ENCODE results near the gene TRERF1.

Gene TRERF1

GRCh38 chr6:42335896-42336295, 115.8 kb downstream of the TRERF1 start:
- DNase-seq (ENCODE audit: low read depth): no peak

- no peak for DNase-seq (ENCODE audit: low read depth)
Measured at GRCh38 chr6:42334870-42335269, 116.9 kb downstream of the TRERF1 start.

GRCh38 chr6:42333612-42334011, 118.1 kb downstream of the TRERF1 start:
- no peak for DNase-seq (ENCODE audit: low read depth)

GRCh38 chr6:42332916-42333315, 118.8 kb downstream of the TRERF1 start:
- DNase-seq (ENCODE audit: low read depth): no peak

- no peak for DNase-seq (ENCODE audit: low read depth)
Measured at GRCh38 chr6:42331019-42331418, 120.7 kb downstream of the TRERF1 start.

- DNase-seq (ENCODE audit: low read depth): no peak
Measured at GRCh38 chr6:42326248-42326647, 125.5 kb downstream of the TRERF1 start.

- peak; percentile 51 for DNase-seq (ENCODE audit: low read depth)
Measured at GRCh38 chr6:42324656-42325324, 126.9 kb downstream of the TRERF1 start.

GRCh38 chr6:42322676-42323075, 129.1 kb downstream of the TRERF1 start:
- no peak for DNase-seq (ENCODE audit: low read depth)

GRCh38 chr6:42321976-42322375, 129.8 kb downstream of the TRERF1 start:
- no peak for DNase-seq (ENCODE audit: low read depth)

- DNase-seq (ENCODE audit: low read depth): peak; percentile 70
Measured at GRCh38 chr6:42320762-42321161, 131.0 kb downstream of the TRERF1 start.

GRCh38 chr6:42318480-42318879, 133.2 kb downstream of the TRERF1 start:
- DNase-seq (ENCODE audit: low read depth): no peak

GRCh38 chr6:42316981-42317380, 134.7 kb downstream of the TRERF1 start:
- no peak for DNase-seq (ENCODE audit: low read depth)

- DNase-seq (ENCODE audit: low read depth): peak; percentile 97
Measured at GRCh38 chr6:42315991-42316970, 135.4 kb downstream of the TRERF1 start.

- no peak for DNase-seq (ENCODE audit: low read depth)
Measured at GRCh38 chr6:42315259-42315990, 136.3 kb downstream of the TRERF1 start.

GRCh38 chr6:42314571-42315258, 137.0 kb downstream of the TRERF1 start:
- no peak for DNase-seq (ENCODE audit: low read depth)

GRCh38 chr6:42313941-42314570, 137.7 kb downstream of the TRERF1 start:
- peak; percentile 50 for DNase-seq (ENCODE audit: low read depth)

- DNase-seq (ENCODE audit: low read depth): peak; percentile 85
Measured at GRCh38 chr6:42313038-42313437, 138.7 kb downstream of the TRERF1 start.

- DNase-seq (ENCODE audit: low read depth): no peak
Measured at GRCh38 chr6:42307141-42307470, 144.6 kb downstream of the TRERF1 start.

- DNase-seq (ENCODE audit: low read depth): no peak
Measured at GRCh38 chr6:42306439-42307140, 145.1 kb downstream of the TRERF1 start.

GRCh38 chr6:42304053-42304712, 147.5 kb downstream of the TRERF1 start:
- DNase-seq (ENCODE audit: low read depth): no peak

Measured in iris pigment epithelial cell (primary cell).